K562 (cell line): ENCODE data around the gene GLT6D1. TPM values are rescaled to one million over a fixed set of nuclear protein-coding genes. Genes with fewer than 3 reads are reported as not detected.

Experiments used
- ATAC-seq: fragments of 200-7000 bp; cut with Tn5 transposase; 3 replicates; pipeline ENCODE4 v1.9.1; 2020; ENCODE audit warnings: moderate library complexity
- BruUV-seq: library from RNA; stranded (reverse); fragments of 400-500 nt; replicated peaks from 2 replicates; lab custom pipeline; 2021; lab: Mats Ljungman, UMichigan
- CTCF ChIA-PET: fragments of 300-600 bp; formaldehyde crosslinking; extraction: SDS; loops from one replicate; lab custom pipeline; 2021; ENCODE audit warnings: low intra/inter-chr PET ratio; lab: Yijun Ruan, JAX
- POLR2A ChIA-PET: fragments of 300-600, 350-650 bp; sonication (Branson Sonifier 250); formaldehyde crosslinking; extraction: SDS; loops from one replicate; lab custom pipeline; 2021; ENCODE audit warnings: antibody characterized with exemption, inconsistent platforms; lab: Yijun Ruan, JAX
- DNase-seq, 4 experiments: peaks; one replicate each; pipeline versions ENCODE4 v3.0.0 to v3.0.0-alpha.2; 2011 to 2018; ENCODE audit warnings: low spot score in 3 of 4, mixed read lengths in 3 of 4; ENCODE audit errors: extremely low read depth in 1 of 4
- FAIRE-seq: peaks from 2 replicates; lab custom pipeline; 2011; peaks lifted over from hg19 to GRCh38; lab: Jason Lieb, UNC
- H2AFZ ChIP-seq: 2 replicates; pipeline ENCODE4 v1.6.0; 2011; ENCODE audit warnings: low read depth, low read length, control low read depth, inconsistent platforms
- H3K27ac ChIP-seq: fragments of 200-600 bp; 3 replicates; pipeline ENCODE4 v1.8.0; 2011; ENCODE audit warnings: low read depth, mild to moderate bottlenecking, control low read depth, inconsistent platforms, low read length, moderate library complexity, mixed read lengths; ENCODE audit errors: extremely low read depth
- H3K27me3 ChIP-seq, 2 experiments: fragments of 300-600 bp in 1 of 2; 2 replicates in 1 of 2; 3 replicates in 1 of 2; pipeline versions ENCODE4 v1.6.0 to v1.8.0; 2011; ENCODE audit warnings: inconsistent platforms in 2 of 2, low read length in 2 of 2, mild to moderate bottlenecking in 1 of 2, mixed read lengths in 1 of 2, moderate library complexity in 1 of 2; ENCODE audit not compliant: control insufficient read depth in 2 of 2, insufficient read depth in 2 of 2
- H3K36me3 ChIP-seq: fragments of 300-600 bp; 3 replicates; pipeline ENCODE4 v1.8.0; 2011; ENCODE audit warnings: mild to moderate bottlenecking, low read length, inconsistent platforms; ENCODE audit not compliant: control insufficient read depth, insufficient read depth
- H3K4me1 ChIP-seq, 2 experiments: fragments of 200-600 bp in 1 of 2; replicated peaks in 1 of 2; 2 replicates in 1 of 2; 3 replicates in 1 of 2; pipeline versions ENCODE4 v1.5.1 to v1.8.0; 2011; ENCODE audit warnings: inconsistent platforms in 2 of 2, low read length in 2 of 2, mild to moderate bottlenecking in 1 of 2, mixed read lengths in 1 of 2, moderate library complexity in 1 of 2; ENCODE audit not compliant: control insufficient read depth in 2 of 2, insufficient read depth in 2 of 2
- H3K4me2 ChIP-seq: 2 replicates; pipeline ENCODE4 v1.6.1; 2011; ENCODE audit warnings: low read length, control low read depth, inconsistent platforms, mixed read lengths; ENCODE audit not compliant: insufficient read depth
- H3K4me3 ChIP-seq: fragments of 200-600 bp; sonication (generic), shearing (Covaris generic); 2 replicates; pipeline ENCODE4 v1.5.1; 2016; ENCODE audit warnings: control low read depth, inconsistent platforms
- H3K79me2 ChIP-seq: fragments of 200-600 bp; 3 replicates; pipeline ENCODE4 v1.8.0; 2011; ENCODE audit warnings: low read length, inconsistent platforms; ENCODE audit not compliant: control insufficient read depth, insufficient read depth
- H3K9ac ChIP-seq, 2 experiments: 2 replicates each; pipeline versions ENCODE4 v1.6.0 to v1.6.1; 2011; ENCODE audit warnings: low read depth in 2 of 2, low read length in 2 of 2, control low read depth in 1 of 2, inconsistent platforms in 1 of 2, mild to moderate bottlenecking in 1 of 2, mixed read lengths in 1 of 2; ENCODE audit not compliant: insufficient read depth in 1 of 2
- H3K9me1 ChIP-seq: one replicate; pipeline ENCODE4 v1.6.0; 2011; ENCODE audit warnings: inconsistent platforms, mild to moderate bottlenecking, low read length, moderate library complexity; ENCODE audit not compliant: control insufficient read depth, insufficient read depth
- H3K9me3 ChIP-seq: replicated peaks from 2 replicates; pipeline ENCODE4 v1.5.1; 2011; ENCODE audit warnings: low read depth, low read length, inconsistent platforms; ENCODE audit not compliant: control insufficient read depth, insufficient read depth
- H4K20me1 ChIP-seq: replicated peaks from 2 replicates; pipeline ENCODE4 v1.6.1; 2011; ENCODE audit warnings: low read length, inconsistent platforms, mixed read lengths; ENCODE audit not compliant: control insufficient read depth, insufficient read depth
- CBX8 ChIP-seq: fragments of 200-600 bp; sonication (generic); IDR thresholded peaks from 2 replicates; pipeline ENCODE4 v1.6.1; 2012; ENCODE audit warnings: borderline replicate concordance, mixed run types, low read depth, mild to moderate bottlenecking, moderate library complexity, mixed read lengths, low read length, control low read depth, inconsistent platforms; ENCODE audit not compliant: poor library complexity, severe bottlenecking; ENCODE audit errors: extremely low read depth
- RNF2 ChIP-seq: sonication (generic); IDR thresholded peaks from 2 replicates; pipeline ENCODE4 v1.6.1; 2016
- ZNF263 ChIP-seq: sonication (generic); formaldehyde crosslinking; IDR thresholded peaks from 2 replicates; pipeline ENCODE4 v1.8.0; 2022; ENCODE audit warnings: mild to moderate bottlenecking, missing genetic modification reagents, borderline replicate concordance
- WGBS: fragments of 100-300 bp; shearing (Covaris generic); methylation state at CpG from one replicate; pipeline ENCODE4 v1.1.6; 2016; ENCODE audit warnings: low coverage, mixed read lengths; ENCODE audit not compliant: insufficient coverage; ENCODE audit errors: missing lambda C conversion rate; 5-methylcytosine and 5-hydroxymethylcytosine counted together
- in situ Hi-C: fragments of 300-500 bp; cut with MboI; formaldehyde crosslinking; loops from 4 replicates; pipeline ENCODE4 v1.15.0; 2018; ENCODE audit warnings: inconsistent platforms, mixed read lengths
- intact Hi-C: fragments of 100-400 bp; cut with micrococcal nuclease; formaldehyde crosslinking; loops from 2 replicates; pipeline ENCODE4 v1.14.2; 2022
- polyA plus RNA-seq, 8 experiments: library from polyadenylated mRNA; depleted of rRNA in 4 of 8; stranded (reverse) in 5 of 8; unstranded in 3 of 8; fragments of >200 nt; fragmentation: Nextera tagmentation in 2 of 8; fragmentation: Illumina TruSeq in 1 of 8; extraction: Ambion mirVana in 2 of 8; extraction: Trizol in 1 of 8; gene quantifications; 2 replicates each; pipeline versions ENCODE4 v1.2.1 to v1.2.3, GENCODE V29; 2011 to 2014; ENCODE audit warnings: inconsistent platforms in 1 of 8, missing spikeins in 1 of 8
- total RNA-seq, 7 experiments: library from RNA; depleted of rRNA in 6 of 7; stranded (reverse); fragments of >200 nt in 6 of 7; fragmentation: Illumina TruSeq in 2 of 7; extraction: Trizol in 2 of 7; gene quantifications; 2 replicates each; pipeline versions ENCODE4 v1.2.1 to v1.2.3, GENCODE V29; 2011 to 2021; ENCODE audit warnings: low replicate concordance in 1 of 7
- TF ChIP-seq, protein P1 (sequence below): sonication (generic); formaldehyde crosslinking; IDR thresholded peaks from 2 replicates; pipeline ENCODE4 v1.8.0; 2022; ENCODE audit warnings: mild to moderate bottlenecking, missing genetic modification reagents, borderline replicate concordance

GLT6D1 gene
- total and polyA plus RNA-seq, 9 of the 15 experiments (the other 6 are each of a cell fraction or from before 2014, with no cell fraction given): not detected

- H3K9ac ChIP-seq: no peak overlapping the region
- POLR2A ChIA-PET: interaction anchor here (0.9 kb wide), 1 partner anchor 13 kb away, joined by 3 read pairs; no protein-coding TSS in a partner anchor
- H3K9me1 ChIP-seq: no peaks in the 10 kb centered on the region
- ATAC-seq (no peak), DNase-seq (no peak), FAIRE-seq (no peak)
- 3% methylated on average over 13 of the region's 13 CpGs for WGBS
- H3K27me3 ChIP-seq: peaks cover 44 to 83% of the 10 kb centered on the region in 2 experiments
- no peak overlapping the region for H3K27ac ChIP-seq
- H3K4me2 ChIP-seq: no peak overlapping the region
- BruUV-seq: no TSS peak
- H3K9me3 ChIP-seq: no peaks in the 10 kb centered on the region
- H3K36me3 ChIP-seq: no peaks in the 10 kb centered on the region
- no peaks in the 10 kb centered on the region; the same call in none of the 2 replicates for H4K20me1 ChIP-seq
- intact Hi-C loops: no loop called here
- CTCF ChIA-PET: no interaction called here
- H3K79me2 ChIP-seq: no peaks in the 10 kb centered on the region
- H3K4me1 ChIP-seq: no peaks in the 10 kb centered on the region
- no peak overlapping the region for H2AFZ ChIP-seq
- in situ Hi-C loops: no loop called here
- H3K4me3 ChIP-seq: no peak overlapping the region
- TF ChIP-seq, protein P1, sequence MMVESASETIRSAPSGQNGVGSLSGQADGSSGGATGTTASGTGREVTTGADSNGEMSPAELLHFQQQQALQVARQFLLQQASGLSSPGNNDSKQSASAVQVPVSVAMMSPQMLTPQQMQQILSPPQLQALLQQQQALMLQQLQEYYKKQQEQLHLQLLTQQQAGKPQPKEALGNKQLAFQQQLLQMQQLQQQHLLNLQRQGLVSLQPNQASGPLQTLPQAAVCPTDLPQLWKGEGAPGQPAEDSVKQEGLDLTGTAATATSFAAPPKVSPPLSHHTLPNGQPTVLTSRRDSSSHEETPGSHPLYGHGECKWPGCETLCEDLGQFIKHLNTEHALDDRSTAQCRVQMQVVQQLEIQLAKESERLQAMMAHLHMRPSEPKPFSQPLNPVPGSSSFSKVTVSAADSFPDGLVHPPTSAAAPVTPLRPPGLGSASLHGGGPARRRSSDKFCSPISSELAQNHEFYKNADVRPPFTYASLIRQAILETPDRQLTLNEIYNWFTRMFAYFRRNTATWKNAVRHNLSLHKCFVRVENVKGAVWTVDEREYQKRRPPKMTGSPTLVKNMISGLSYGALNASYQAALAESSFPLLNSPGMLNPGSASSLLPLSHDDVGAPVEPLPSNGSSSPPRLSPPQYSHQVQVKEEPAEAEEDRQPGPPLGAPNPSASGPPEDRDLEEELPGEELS (CRISPR knock-in tag): no peak
- TF ChIP-seq RNF2 (0 out of 2 replicates have a peak, but pooled peaks have one; percentile 26), CBX8 (peak; percentile 93), ZNF263 (CRISPR knock-in tag) (no peak)
These were observed 19.9 kb upstream of the GLT6D1 start for GRCh38 chr9:135659252-135659651.
